Hypothalamus (tissue), 51 donors: ENCODE data around the gene PRAMEF27.
"Not testable (repeated sequence)": the region's sequence is repeated elsewhere in the genome, so short reads cannot be mapped to it uniquely, and the experiment has no call there.

ENCODE experiments used
- DNase-seq, 51 donors: peaks; one replicate each; lab custom pipeline; 2025; lab: John Stamatoyannopoulos, UW

The PRAMEF27 gene

DNA sequence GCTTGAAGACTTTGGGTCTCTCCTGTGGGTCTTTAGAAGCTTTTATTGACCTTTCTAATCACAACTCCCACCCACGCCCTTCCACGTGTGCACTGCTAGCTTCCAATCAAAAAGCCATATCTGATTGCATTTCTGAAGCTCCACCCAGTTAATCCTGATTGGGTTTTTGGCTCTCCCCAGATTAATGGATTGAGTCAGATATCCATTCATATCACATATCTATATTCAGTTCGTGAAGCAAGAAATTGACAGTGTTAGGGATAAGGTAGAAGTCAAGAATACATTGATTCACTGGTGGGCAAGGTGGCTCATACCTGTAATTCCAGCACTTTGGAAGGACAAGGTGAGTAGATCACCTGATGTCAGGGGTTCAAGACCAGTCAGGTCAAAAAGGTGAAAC lies at the start of gene PRAMEF27:
Gene PRAMEF27 (minus strand): TSS at position 101 of the 400 bp plus-strand sequence. CDS start 2,916 bp downstream, outside the sequence.
- DNase-seq = not testable (repeated sequence)

GRCh38 chr1:13070474-13070873 lies 14.1 kb upstream of the PRAMEF27 start, which contains the start of gene PRAMEF25:
TSS of gene PRAMEF25 (plus strand) at chr1:13070774. CDS start at chr1:13073694, 2,920 bp downstream.
- DNase-seq = not testable (repeated sequence)

- not testable (repeated sequence) for DNase-seq
These were observed 36.5 kb downstream of the PRAMEF27 start for GRCh38 chr1:13019846-13020245.

DNA sequence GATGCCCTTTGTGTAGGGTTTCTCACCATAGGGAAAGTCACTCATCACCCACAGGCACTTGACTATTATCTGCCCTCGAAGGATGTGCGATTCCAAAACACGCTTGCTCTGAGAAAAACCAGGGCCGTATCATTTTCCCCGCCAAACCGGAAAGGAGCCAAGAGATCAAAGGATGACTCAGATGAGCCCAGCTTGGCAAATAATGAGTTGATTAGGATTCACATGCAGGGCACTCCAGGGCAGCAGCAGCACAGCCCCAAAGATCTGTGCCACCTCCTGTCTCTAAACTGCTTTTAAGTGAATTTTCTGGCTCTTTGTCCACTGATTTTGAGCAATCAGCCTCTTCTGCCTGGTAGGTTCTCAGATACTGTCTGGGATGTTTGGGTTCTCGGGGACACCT lies 44.4 kb downstream of the PRAMEF27 start:
- DNase-seq = not testable (repeated sequence)

GRCh38 chr1:13009348-13009747 lies 47.0 kb downstream of the PRAMEF27 start:
- DNase-seq = not testable (repeated sequence)

DNA sequence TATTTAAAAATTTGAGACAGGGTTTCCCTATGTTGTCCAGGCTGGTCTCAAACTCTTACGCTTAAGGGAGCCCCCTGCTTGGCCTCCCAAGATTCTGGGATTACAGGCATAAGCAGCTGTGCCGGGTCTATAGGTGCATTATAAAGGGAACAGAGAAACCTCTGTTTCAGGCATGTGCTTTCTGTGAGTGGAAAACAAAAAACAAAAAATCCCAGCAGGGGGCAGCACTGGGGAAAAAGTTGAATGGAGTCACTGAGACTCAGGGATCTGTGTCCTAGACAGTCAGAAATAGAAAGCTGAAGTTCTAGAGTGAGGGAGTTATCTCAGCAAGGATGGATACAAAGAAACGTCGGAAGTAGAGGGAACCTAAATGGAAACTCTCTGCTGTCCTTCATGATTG lies 50.6 kb downstream of the PRAMEF27 start:
- not testable (repeated sequence) for DNase-seq
